HG02763 (cell line): Measurements from ENCODE around the gene PET100.
A peak's percentile ranks its signal among the peaks of the same experiment; 100 is the strongest.

ENCODE experiments used
- ATAC-seq: cut with Tn5 transposase; IDR thresholded peaks from one replicate; pipeline ENCODE4 v1.9.1; 2021; ENCODE audit warnings: mild to moderate bottlenecking, moderate library complexity; ENCODE audit not compliant: unreplicated experiment

The PET100 gene

GRCh38 chr19:7647156-7647555 lies 17.6 kb downstream of the PET100 start:
- ATAC-seq, result no peak

GRCh38 chr19:7648265-7649014 lies 18.8 kb downstream of the PET100 start:
- ATAC-seq, result no peak

- ATAC-seq, result no peak
Observed at GRCh38 chr19:7650148-7650547, 20.6 kb downstream of the PET100 start.

- no peak for ATAC-seq
Observed at GRCh38 chr19:7652061-7652641, 22.6 kb downstream of the PET100 start.

- no peak for ATAC-seq
Observed at GRCh38 chr19:7654401-7654800, 24.8 kb downstream of the PET100 start.

- ATAC-seq, result no peak
Observed at GRCh38 chr19:7655581-7655980, 26.0 kb downstream of the PET100 start.

- ATAC-seq, result no peak
Observed at GRCh38 chr19:7657131-7657751, 27.6 kb downstream of the PET100 start.

GRCh38 chr19:7658219-7658686 lies 28.7 kb downstream of the PET100 start:
- ATAC-seq, result peak; percentile 67

GRCh38 chr19:7661744-7662538 lies 32.3 kb downstream of the PET100 start:
- no peak for ATAC-seq

- ATAC-seq, result no peak
Observed at GRCh38 chr19:7662657-7663056, 33.1 kb downstream of the PET100 start.

- ATAC-seq, result no peak
Observed at GRCh38 chr19:7663706-7664105, 34.1 kb downstream of the PET100 start.

GRCh38 chr19:7665076-7665475 lies 35.5 kb downstream of the PET100 start:
- no peak for ATAC-seq

GRCh38 chr19:7668842-7669241 lies 39.2 kb downstream of the PET100 start, which contains the start of gene RETN:
TSS of gene RETN (plus strand) at chr19:7669049. CDS start at chr19:7669327, 278 bp downstream.
- ATAC-seq, result no peak

- no peak for ATAC-seq
Observed at GRCh38 chr19:7669641-7670040, 40.0 kb downstream of the PET100 start.

- ATAC-seq, result no peak
Observed at GRCh38 chr19:7670150-7670783, 40.7 kb downstream of the PET100 start.

GRCh38 chr19:7670790-7671189 lies 41.2 kb downstream of the PET100 start:
- no peak for ATAC-seq

GRCh38 chr19:7672522-7672921 lies 42.9 kb downstream of the PET100 start:
- no peak for ATAC-seq

GRCh38 chr19:7674010-7675005 lies 44.7 kb downstream of the PET100 start:
- ATAC-seq, result no peak

GRCh38 chr19:7676376-7676775 lies 46.8 kb downstream of the PET100 start:
- no peak for ATAC-seq
